A673 (cell line): ENCODE data around the gene FGFBP2. TPM values are rescaled to one million over a fixed set of nuclear protein-coding genes. Genes with fewer than 3 reads are reported as not detected.
A peak's percentile ranks its signal among the peaks of the same experiment; 100 is the strongest.

Experiments
- BruUV-seq: library from RNA; stranded (reverse); fragments of 400-500 nt; replicated peaks from 2 replicates; lab custom pipeline; 2021; lab: Mats Ljungman, UMichigan
- CTCF ChIA-PET: fragments of 300-600 bp; sonication (Branson Sonifier 250); formaldehyde crosslinking; loops from one replicate; lab custom pipeline; 2022; ENCODE audit warnings: antibody characterized with exemption; lab: Charles Lee
- POLR2A ChIA-PET: fragments of 300-600 bp; sonication (Branson Sonifier 250); formaldehyde crosslinking; loops from one replicate; lab custom pipeline; 2022; ENCODE audit warnings: antibody characterized with exemption; ENCODE audit not compliant: low non-redundant PET; lab: Charles Lee
- DNase-seq: peaks from one replicate; pipeline ENCODE4 v3.0.0-alpha.2; 2015; ENCODE audit warnings: low spot score
- H3K27ac ChIP-seq: fragments of 200-600 bp; sonication (generic); 2 replicates; pipeline ENCODE4 v1.5.1; 2016; ENCODE audit warnings: mixed run types, low read depth, mild to moderate bottlenecking, mixed read lengths, antibody characterized with exemption, low read length; ENCODE audit not compliant: poor library complexity, severe bottlenecking
- H3K27me3 ChIP-seq: fragments of 200-600 bp; sonication (generic); replicated peaks from 2 replicates; pipeline ENCODE4 v1.6.1; 2017; ENCODE audit warnings: mixed run types, low read depth, mild to moderate bottlenecking, mixed read lengths, antibody characterized with exemption, low read length; ENCODE audit not compliant: insufficient read depth, poor library complexity
- H3K36me3 ChIP-seq: fragments of 200-600 bp; sonication (generic); 2 replicates; pipeline ENCODE4 v1.6.1; 2016; ENCODE audit warnings: mixed run types, mild to moderate bottlenecking, mixed read lengths, antibody characterized with exemption, low read length; ENCODE audit not compliant: insufficient read depth, poor library complexity, severe bottlenecking
- H3K4me1 ChIP-seq: fragments of 200-600 bp; sonication (generic); 2 replicates; pipeline ENCODE4 v1.6.1; 2017; ENCODE audit warnings: mixed run types, mild to moderate bottlenecking, mixed read lengths, antibody characterized with exemption, low read length; ENCODE audit not compliant: insufficient read depth, poor library complexity, severe bottlenecking
- H3K4me3 ChIP-seq: fragments of 200-600 bp; sonication (generic); 2 replicates; pipeline ENCODE4 v1.5.1; 2016; ENCODE audit warnings: low read depth, mixed run types, mild to moderate bottlenecking, mixed read lengths, low read length; ENCODE audit not compliant: poor library complexity, severe bottlenecking
- H3K9me3 ChIP-seq: fragments of 200-600 bp; sonication (generic); 2 replicates; pipeline ENCODE4 v1.6.1; 2016; ENCODE audit warnings: mixed run types, low read depth, mild to moderate bottlenecking, mixed read lengths, antibody characterized with exemption, low read length; ENCODE audit not compliant: poor library complexity, severe bottlenecking
- CTCF ChIP-seq: fragments of 300-800, 200-600 bp; sonication (generic); conservative IDR thresholded peaks from 2 replicates; pipeline ENCODE4 v1.5.1; 2017; ENCODE audit warnings: low read depth, mild to moderate bottlenecking, antibody characterized with exemption, low read length, moderate library complexity, mixed read lengths
- EZH2 ChIP-seq: fragments of 200-600 bp; sonication (generic); IDR thresholded peaks from 2 replicates; pipeline ENCODE4 v1.6.1; 2017; ENCODE audit warnings: borderline replicate concordance, low read depth, mild to moderate bottlenecking, mixed read lengths, antibody characterized with exemption, low read length; ENCODE audit not compliant: poor library complexity, severe bottlenecking
- intact Hi-C: fragments of 100-400 bp; cut with micrococcal nuclease; formaldehyde crosslinking; loops from one replicate; pipeline ENCODE4 v1.10.0; 2022; ENCODE audit not compliant: unreplicated experiment
- total RNA-seq: library from RNA; stranded (reverse); gene quantifications from 2 replicates; pipeline ENCODE4 v1.2.3, GENCODE V29; 2021

Gene FGFBP2
- total RNA-seq, 1 experiment from 2014 or later: not detected

GRCh38 chr4:15956179-15956850, 6.7 kb downstream of the FGFBP2 start:
- H3K4me1 ChIP-seq: no peaks in the 10 kb centered on the region
- no peaks in the 10 kb centered on the region for H3K9me3 ChIP-seq
- H3K27ac ChIP-seq: no peak overlapping the region
- intact Hi-C loops: loop anchor here (1.0 to 2.0 kb wide), 4 partner anchors 74 to 478 kb away; no protein-coding TSS in a partner anchor
- BruUV-seq: no TSS peak
- H3K4me3 ChIP-seq: no peak overlapping the region
- no peaks in the 10 kb centered on the region for H3K36me3 ChIP-seq
- H3K27me3 ChIP-seq: no peaks in the 10 kb centered on the region
- POLR2A ChIA-PET: no interaction called here
- TF ChIP-seq EZH2 (no peak), CTCF (peak; percentile 92)
- peak; percentile 78 for DNase-seq
- CTCF ChIA-PET: interaction anchor here (0.6 to 1.7 kb wide), 12 partner anchors 22 to 477 kb away, joined by 3 to 89 read pairs (median 4); no protein-coding TSS in a partner anchor

GRCh38 chr4:15955670-15956069, 7.3 kb downstream of the FGFBP2 start:
- no TSS peak for BruUV-seq
- Histone ChIP-seq H3K27me3 (no peaks in the 10 kb centered on the region), H3K4me1 (no peaks in the 10 kb centered on the region), H3K4me3 (no peak overlapping the region), H3K9me3 (no peaks in the 10 kb centered on the region), H3K36me3 (no peaks in the 10 kb centered on the region), H3K27ac (no peak overlapping the region)
- ChIA-PET CTCF (interaction anchor here (0.6 to 1.7 kb wide), 11 partner anchors 22 to 476 kb away, joined by 3 to 89 read pairs (median 4); no protein-coding TSS in a partner anchor), POLR2A (no interaction called here)
- DNase-seq: peak; percentile 19
- intact Hi-C loops: loop anchor here (1.0 to 2.0 kb wide), 4 partner anchors 73 to 477 kb away; no protein-coding TSS in a partner anchor
- TF ChIP-seq CTCF: no peak
- TF ChIP-seq EZH2: no peak

GRCh38 chr4:15953625-15954024, 9.3 kb downstream of the FGFBP2 start:
- BruUV-seq: no TSS peak
- POLR2A ChIA-PET: no interaction called here
- H3K36me3 ChIP-seq: no peaks in the 10 kb centered on the region

More at GRCh38 chr4:15953625-15954024, 9.3 kb downstream of the FGFBP2 start:
- Histone ChIP-seq H3K27me3 (no peaks in the 10 kb centered on the region), H3K4me3 (no peak overlapping the region), H3K9me3 (no peaks in the 10 kb centered on the region), H3K4me1 (no peaks in the 10 kb centered on the region), H3K27ac (no peak overlapping the region)
- no peak for TF ChIP-seq EZH2
- no peak for TF ChIP-seq CTCF
- DNase-seq: no peak
- CTCF ChIA-PET: interaction anchor here (0.6 kb wide), 1 partner anchor 148 kb away, joined by 3 read pairs; no protein-coding TSS in a partner anchor
- intact Hi-C loops: no loop called here
